GM12878 (cell line): ENCODE data around the gene MYH7B. TPM values are rescaled to one million over a fixed set of nuclear protein-coding genes. Genes with fewer than 3 reads are reported as not detected.

ENCODE experiments used
- ATAC-seq: fragments of 200-7000 bp; cut with Tn5 transposase; 3 replicates; pipeline ENCODE4 v1.9.1; 2020; ENCODE audit warnings: mild to moderate bottlenecking, moderate library complexity
- BruUV-seq: library from RNA; stranded (reverse); fragments of 400-500 nt; replicated peaks from 2 replicates; lab custom pipeline; 2021; lab: Mats Ljungman, UMichigan
- CTCF ChIA-PET: fragments of 300-600 bp; sonication (Branson Sonifier 250); formaldehyde crosslinking; extraction: SDS; loops from one replicate; lab custom pipeline; 2021; ENCODE audit warnings: inconsistent platforms; lab: Yijun Ruan, JAX
- POLR2A ChIA-PET: fragments of 350-600 bp; formaldehyde crosslinking; extraction: SDS; loops from one replicate; lab custom pipeline; 2021; ENCODE audit warnings: inconsistent platforms; lab: Charles Lee
- RAD21 ChIA-PET: fragments of 300-600 bp; sonication (Branson Sonifier 250); formaldehyde crosslinking; loops from one replicate; lab custom pipeline; 2023; ENCODE audit warnings: antibody characterized with exemption; ENCODE audit not compliant: unreplicated experiment; lab: Charles Lee
- SMC1A ChIA-PET: fragments of 300-600 bp; sonication (Branson Sonifier 250); formaldehyde crosslinking; loops from one replicate; lab custom pipeline; 2023; ENCODE audit not compliant: unreplicated experiment, uncharacterized antibody; lab: Charles Lee
- DNase-seq: peaks from one replicate; pipeline ENCODE4 v3.0.0-alpha.2; 2011; ENCODE audit warnings: low read depth, low spot score
- FAIRE-seq: peaks from 3 replicates; lab custom pipeline; 2011; peaks lifted over from hg19 to GRCh38; lab: Jason Lieb, UNC
- H2AFZ ChIP-seq: 2 replicates; pipeline ENCODE4 v1.6.0; 2011; ENCODE audit warnings: low read depth, low read length, control low read depth; ENCODE audit not compliant: control insufficient read depth
- H3K27ac ChIP-seq: 2 replicates; pipeline ENCODE4 v1.5.1; 2011; ENCODE audit warnings: control low read depth; ENCODE audit not compliant: control insufficient read depth, insufficient read depth
- H3K27me3 ChIP-seq, 2 experiments: replicated peaks in 1 of 2; 2 replicates each; pipeline versions ENCODE4 v1.6.0 to v1.6.1; 2011; ENCODE audit warnings: low read length in 1 of 2; ENCODE audit not compliant: control insufficient read depth in 2 of 2, insufficient read depth in 2 of 2
- H3K36me3 ChIP-seq, 2 experiments: 2 replicates each; pipeline ENCODE4 v1.5.1; 2011; ENCODE audit warnings: low read length in 1 of 2; ENCODE audit not compliant: control insufficient read depth in 2 of 2, insufficient read depth in 2 of 2
- H3K4me1 ChIP-seq: 2 replicates; pipeline ENCODE4 v1.6.1; 2011; ENCODE audit warnings: mild to moderate bottlenecking, low read length, moderate library complexity, mixed read lengths; ENCODE audit not compliant: control insufficient read depth, insufficient read depth
- H3K4me2 ChIP-seq: 2 replicates; pipeline ENCODE4 v1.6.0; 2011; ENCODE audit warnings: control low read depth; ENCODE audit not compliant: control insufficient read depth, insufficient read depth
- H3K4me3 ChIP-seq: fragments of 200-600 bp; sonication (generic); 2 replicates; pipeline ENCODE4 v1.5.1; 2016
- H3K79me2 ChIP-seq: 2 replicates; pipeline ENCODE4 v1.6.0; 2011; ENCODE audit warnings: low read length; ENCODE audit not compliant: control insufficient read depth, insufficient read depth
- H3K9ac ChIP-seq: 2 replicates; pipeline ENCODE4 v1.8.0; 2011; ENCODE audit warnings: low read length, control low read depth, mixed read lengths; ENCODE audit not compliant: control insufficient read depth, insufficient read depth
- H3K9me3 ChIP-seq: replicated peaks from 3 replicates; pipeline ENCODE4 v1.5.1; 2011; ENCODE audit warnings: mild to moderate bottlenecking, low read length; ENCODE audit not compliant: control insufficient read depth, insufficient read depth
- H4K20me1 ChIP-seq: 2 replicates; pipeline ENCODE4 v1.6.0; 2011; ENCODE audit not compliant: control insufficient read depth, insufficient read depth
- BCL11A ChIP-seq: IDR thresholded peaks from 2 replicates; pipeline ENCODE4 v1.6.1; 2011; ENCODE audit warnings: low read depth, low read length
- FOXK2 ChIP-seq: fragments of 450-650 bp; IDR thresholded peaks from 2 replicates; pipeline ENCODE4 v1.6.1; 2017; ENCODE audit warnings: mild to moderate bottlenecking, moderate library complexity
- JUND ChIP-seq: IDR thresholded peaks from 2 replicates; pipeline ENCODE4 v1.6.1; 2012; ENCODE audit warnings: low read depth, mild to moderate bottlenecking, low read length, improper control_type of control experiment, moderate library complexity
- MLLT1 ChIP-seq: fragments of 450-650 bp; IDR thresholded peaks from 2 replicates; pipeline ENCODE4 v1.6.1; 2016; ENCODE audit warnings: mild to moderate bottlenecking
- NKRF ChIP-seq: fragments of 450-650 bp; conservative IDR thresholded peaks from 2 replicates; pipeline ENCODE4 v1.6.1; 2017; ENCODE audit warnings: mild to moderate bottlenecking, moderate library complexity
- ZBTB33 ChIP-seq: fragments of 450-650 bp; IDR thresholded peaks from 2 replicates; pipeline ENCODE4 v1.6.1; 2017; ENCODE audit warnings: mild to moderate bottlenecking
- ZNF24 ChIP-seq: fragments of 450-650 bp; IDR thresholded peaks from 2 replicates; pipeline ENCODE4 v1.6.1; 2017; ENCODE audit warnings: antibody characterized with exemption, mild to moderate bottlenecking
- ZZZ3 ChIP-seq: IDR thresholded peaks from 2 replicates; pipeline ENCODE4 v1.6.1; 2011; ENCODE audit warnings: low read depth; ENCODE audit not compliant: control insufficient read depth, insufficient read length
- WGBS: methylation state at CpG from one replicate; pipeline ENCODE4 v1.1.6; 2016; ENCODE audit warnings: low lambda C conversion rate; ENCODE audit not compliant: insufficient replicate concordance, insufficient coverage; ENCODE audit errors: missing lambda C conversion rate; 5-methylcytosine and 5-hydroxymethylcytosine counted together
- in situ Hi-C: fragments of 300-500 bp; cut with MboI; formaldehyde crosslinking; loops from 9 replicates; pipeline ENCODE4 v1.14.3; 2018; ENCODE audit warnings: mixed read lengths
- intact Hi-C: fragments of 100-400 bp; cut with micrococcal nuclease; formaldehyde crosslinking; loops from one replicate; pipeline ENCODE4 v1.14.2; 2022; ENCODE audit not compliant: unreplicated experiment
- polyA plus RNA-seq, 11 experiments: library from polyadenylated mRNA; depleted of rRNA in 4 of 11; unstranded in 6 of 11; stranded (reverse) in 5 of 11; fragments of >200 nt; fragmentation: Nextera tagmentation in 4 of 11; fragmentation: Illumina TruSeq in 1 of 11; extraction: Ambion mirVana in 4 of 11; extraction: Trizol in 1 of 11; gene quantifications; 1 replicate in 1 of 11; 2 replicates in 10 of 11; pipeline versions ENCODE4 v1.2.1 to v1.2.3, GENCODE V29; 2011 to 2016; ENCODE audit warnings: inconsistent platforms in 2 of 11, missing spikeins in 2 of 11, low read depth in 1 of 11
- total RNA-seq, 4 experiments: library from RNA; depleted of rRNA in 3 of 4; stranded (reverse); fragments of >200 nt in 3 of 4; fragmentation: Illumina TruSeq in 1 of 4; extraction: Trizol in 1 of 4; gene quantifications; 2 replicates each; pipeline versions ENCODE4 v1.2.1 to v1.2.3, GENCODE V29; 2013 to 2021

The MYH7B gene
- total and polyA plus RNA-seq, 10 of the 15 experiments (the other 5 are each of a cell fraction or from before 2014, with no cell fraction given): 0.01 to 0.40 (median 0.20) TPM; not detected in 3

GRCh38 chr20:34915131-34915530, 40.5 kb upstream of the MYH7B start:
- BruUV-seq: no TSS peak
- no peaks in the 10 kb centered on the region for H3K27me3 ChIP-seq
- intact Hi-C loops: no loop called here
- H3K36me3 ChIP-seq: no peaks in the 10 kb centered on the region
- no peak overlapping the region for H3K4me3 ChIP-seq
- H3K9me3 ChIP-seq: no peaks in the 10 kb centered on the region
- no peak overlapping the region for H3K27ac ChIP-seq
- H2AFZ ChIP-seq: no peak overlapping the region
- H3K9ac ChIP-seq: no peak overlapping the region
- TF ChIP-seq MLLT1 (no peak), ZBTB33 (no peak), ZNF24 (no peak), NKRF (no peak), ZZZ3 (no peak), FOXK2 (no peak), JUND (no peak), BCL11A (no peak)
- ChIA-PET POLR2A (no interaction called here), RAD21 (no interaction called here), CTCF (no interaction called here), SMC1A (no interaction called here)
- ATAC-seq (no peak), FAIRE-seq (no peak), DNase-seq (no peak)
- H3K79me2 ChIP-seq: no peaks in the 10 kb centered on the region
- H3K4me1 ChIP-seq: no peaks in the 10 kb centered on the region
- WGBS: 78% methylated on average over 4 of the region's 4 CpGs
- no peaks in the 10 kb centered on the region for H4K20me1 ChIP-seq
- in situ Hi-C loops: no loop called here
- H3K4me2 ChIP-seq: no peak overlapping the region
